GM21529 (cell line): ENCODE data around the gene TIAM2.
"Not testable (repeated sequence)": the region's sequence is repeated elsewhere in the genome, so short reads cannot be mapped to it uniquely, and the experiment has no call there.

Experiments used
- ATAC-seq: cut with Tn5 transposase; IDR thresholded peaks from one replicate; pipeline ENCODE4 v1.9.1; 2021; ENCODE audit not compliant: unreplicated experiment

TIAM2 gene

DNA sequence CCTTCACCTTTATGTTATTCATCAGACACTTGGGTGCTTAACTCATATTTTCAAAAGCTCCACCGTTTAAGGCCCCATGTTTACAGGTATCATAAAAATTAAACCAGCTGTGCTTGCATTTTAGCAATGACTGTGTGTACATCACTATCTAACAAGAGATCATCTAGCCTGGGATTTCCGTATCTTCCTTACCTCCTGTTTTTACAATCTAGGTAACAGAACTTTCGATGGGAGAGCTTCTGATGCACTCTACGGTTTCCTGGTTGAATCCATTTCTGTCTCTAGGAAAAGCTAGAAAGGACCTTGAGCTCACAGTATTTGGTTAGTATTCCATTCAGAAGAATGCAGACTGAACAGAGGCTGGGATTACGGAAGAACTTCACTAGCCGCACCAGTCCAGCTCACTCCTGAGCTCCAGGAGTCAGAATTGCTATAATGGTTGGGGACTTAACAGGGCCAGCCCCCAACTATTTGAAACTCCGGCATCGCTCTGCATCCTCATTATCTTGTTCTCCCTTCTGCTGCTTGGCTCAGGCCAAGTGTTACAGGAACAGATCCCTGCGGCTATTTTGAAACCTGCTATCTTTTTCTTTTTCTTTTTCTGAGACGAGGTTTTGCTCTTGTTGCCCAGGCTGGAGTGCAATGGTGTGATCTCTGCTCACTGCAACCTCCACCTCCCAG is 255.7 kb downstream of the TIAM2 start:
- no peak for ATAC-seq

GRCh38 chr6:155252581-155252980 is 257.5 kb downstream of the TIAM2 start:
- no peak for ATAC-seq

DNA sequence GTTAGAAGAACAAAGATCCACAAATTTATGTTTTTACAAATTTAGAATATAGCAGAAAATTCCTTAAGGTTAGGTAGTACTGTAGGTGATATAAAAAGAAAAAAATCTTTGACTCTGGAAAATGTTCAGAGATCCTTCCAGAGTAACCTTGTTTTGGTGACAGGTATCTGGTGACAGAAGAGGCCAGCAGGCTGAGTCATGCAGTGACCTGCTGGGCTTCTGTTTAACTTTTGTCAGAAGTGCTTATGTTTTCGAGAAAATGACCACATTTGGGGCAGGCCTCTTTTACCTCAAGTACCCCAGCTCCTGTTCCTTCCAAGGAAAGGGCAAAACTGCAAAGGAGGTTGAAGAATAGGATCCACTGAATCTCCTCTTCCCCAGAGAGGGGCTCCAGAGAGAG is 258.2 kb downstream of the TIAM2 start:
- no peak for ATAC-seq

GRCh38 chr6:155254139-155254538 is 259.0 kb downstream of the TIAM2 start:
- ATAC-seq, result no peak

GRCh38 chr6:155256122-155256795 is 261.1 kb downstream of the TIAM2 start:
- ATAC-seq, result no peak

DNA sequence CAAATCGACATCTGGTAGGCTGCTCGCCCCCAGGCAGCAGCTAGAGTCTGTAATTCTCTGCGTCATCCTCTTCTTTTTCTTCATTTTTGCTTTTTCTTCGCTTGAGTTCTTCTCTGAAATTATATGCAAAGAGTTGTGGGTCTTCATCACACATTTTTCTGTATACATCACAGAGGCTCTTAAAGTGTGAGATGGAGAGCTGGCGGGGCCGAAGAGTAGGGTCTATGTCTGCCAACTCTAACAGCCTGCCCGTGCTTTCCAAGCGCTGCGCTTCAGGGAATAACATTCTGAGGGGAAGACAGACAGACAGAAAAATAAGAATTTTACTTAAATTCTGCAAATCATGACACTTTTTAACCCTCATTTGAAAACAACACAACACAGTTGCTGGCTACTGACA is 262.7 kb downstream of the TIAM2 start:
- ATAC-seq, result no peak

- no peak for ATAC-seq
Measured at GRCh38 chr6:155259204-155259603, 264.1 kb downstream of the TIAM2 start.

DNA sequence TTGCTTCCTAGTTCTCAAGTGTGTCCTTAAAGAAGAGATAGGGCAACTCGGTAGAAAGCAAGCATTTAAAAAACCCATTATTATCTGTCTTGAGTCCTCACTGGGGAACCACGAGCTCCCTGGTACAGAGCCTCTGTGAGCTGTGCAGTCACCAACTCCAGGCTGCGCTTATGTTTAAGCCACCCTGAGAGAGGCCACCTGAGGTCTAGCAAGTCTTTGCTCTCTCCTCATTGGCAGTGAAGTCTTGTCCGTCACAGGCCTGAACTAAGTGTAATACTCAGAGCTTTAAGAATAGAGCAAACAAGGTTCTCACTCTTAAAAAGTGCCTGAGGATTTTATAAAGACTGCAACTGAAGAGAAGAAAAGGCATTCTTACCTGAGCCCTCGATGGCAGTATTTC is 264.8 kb downstream of the TIAM2 start:
- no peak for ATAC-seq

DNA sequence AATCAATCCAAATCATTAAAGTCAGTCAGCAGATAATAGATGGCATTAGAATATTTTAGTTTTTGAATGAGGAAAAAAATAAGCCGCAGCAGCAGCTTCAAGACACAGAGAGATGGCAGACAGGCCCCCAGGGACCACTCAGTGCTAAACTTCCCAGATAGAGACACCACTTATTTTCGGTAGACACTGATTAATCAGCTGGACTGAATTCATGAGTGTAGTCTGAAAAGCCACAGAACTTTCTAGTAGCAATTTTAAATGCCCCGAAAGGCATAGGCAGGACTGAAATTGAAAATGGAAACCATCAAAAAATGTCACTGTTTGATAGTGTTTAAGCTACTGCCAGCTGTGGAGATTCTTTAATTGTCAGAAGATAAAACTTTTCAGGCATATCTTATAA is 265.6 kb downstream of the TIAM2 start:
- ATAC-seq, result peak; percentile 60

DNA sequence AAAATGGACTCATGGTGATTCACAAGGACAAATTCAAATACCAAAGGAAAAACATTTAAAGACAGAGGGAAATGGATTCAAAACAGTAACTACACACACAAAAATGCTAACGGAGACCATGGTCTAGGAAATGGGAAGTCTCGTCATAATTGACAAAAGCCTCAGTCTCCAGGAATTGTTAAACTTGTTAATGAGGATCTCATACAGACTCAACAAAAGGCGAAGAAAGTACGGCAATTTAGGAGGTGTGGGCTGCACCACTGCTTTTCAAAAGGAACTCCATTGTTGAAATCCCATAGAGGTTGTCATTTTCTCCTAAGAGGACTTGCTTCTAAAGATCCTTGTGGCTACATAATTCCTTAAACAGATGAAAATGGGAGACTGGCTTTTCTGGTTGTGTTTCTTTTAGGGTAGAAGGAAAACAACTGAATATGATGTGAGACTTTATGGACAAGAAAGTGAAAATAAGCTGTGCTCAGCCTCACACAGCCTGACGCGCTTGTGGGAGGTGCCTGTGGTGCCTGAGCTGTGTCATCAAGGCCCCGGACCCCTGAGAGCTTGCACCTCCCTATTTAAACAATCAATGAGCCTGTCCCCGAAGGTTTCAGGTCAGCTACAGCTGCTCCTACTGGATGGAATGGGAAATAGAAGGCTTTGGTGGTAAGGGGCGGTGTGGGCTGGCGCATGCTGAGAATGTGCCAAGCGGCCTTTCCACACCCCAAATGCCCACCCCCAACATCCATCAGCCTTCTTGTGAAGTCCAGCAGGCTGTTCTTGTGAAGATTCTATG is 266.2 kb downstream of the TIAM2 start:
- ATAC-seq, result no peak

DNA sequence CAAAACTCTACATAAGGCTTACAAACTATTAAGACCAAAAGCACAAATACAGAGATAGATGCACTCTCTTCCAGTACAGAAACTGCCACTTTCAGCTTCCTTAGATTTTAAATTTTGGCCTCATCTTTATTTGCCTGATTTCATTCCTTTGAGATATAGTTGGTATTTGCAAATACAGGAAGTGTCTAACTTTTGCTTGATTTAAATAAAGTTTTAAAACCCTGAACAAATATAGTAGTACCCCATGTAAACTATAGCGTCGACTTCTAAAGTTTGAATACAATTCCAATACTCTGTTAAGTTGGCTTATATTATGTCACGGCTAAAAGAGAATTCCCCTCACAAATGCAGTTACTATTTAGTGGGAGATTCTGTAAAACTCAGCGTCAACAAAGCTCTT is 267.5 kb downstream of the TIAM2 start:
- no peak for ATAC-seq

DNA sequence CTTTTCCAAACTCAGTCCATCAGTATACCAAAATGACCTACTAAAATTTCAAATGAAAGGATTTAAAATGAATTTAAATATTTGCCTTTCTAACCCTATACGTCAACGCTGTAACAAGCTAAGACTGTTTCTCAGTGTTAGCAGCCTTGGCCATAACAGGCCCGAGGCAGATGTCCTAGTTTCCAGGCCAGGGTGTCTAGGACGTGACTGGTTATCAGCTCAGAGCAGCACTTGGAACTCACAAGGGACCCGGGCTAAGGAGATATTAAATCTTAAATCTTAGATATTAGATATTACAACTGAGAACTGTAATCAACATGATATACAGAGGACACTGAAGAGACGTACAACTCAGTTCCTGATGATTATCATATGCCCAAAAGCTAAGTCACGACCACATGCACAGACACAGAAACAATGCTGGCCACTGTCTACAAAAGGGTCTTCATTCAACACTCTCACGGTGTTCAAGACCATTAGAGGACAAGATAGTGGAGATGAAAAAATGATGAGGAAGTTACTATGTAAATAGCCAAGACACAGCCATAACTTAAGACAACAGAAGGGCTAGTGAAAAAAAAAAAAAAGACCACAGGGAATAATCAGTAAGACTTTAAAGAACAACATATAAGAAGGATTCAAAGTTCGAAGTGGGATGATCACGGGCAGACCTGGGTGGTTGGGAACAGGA is 268.4 kb downstream of the TIAM2 start, which contains the start of gene CLDN20:
CLDN20 (plus strand) TSS at position 641 of the 691 bp plus-strand sequence. CDS start 11,707 bp downstream, outside the sequence.
- ATAC-seq, result no peak

DNA sequence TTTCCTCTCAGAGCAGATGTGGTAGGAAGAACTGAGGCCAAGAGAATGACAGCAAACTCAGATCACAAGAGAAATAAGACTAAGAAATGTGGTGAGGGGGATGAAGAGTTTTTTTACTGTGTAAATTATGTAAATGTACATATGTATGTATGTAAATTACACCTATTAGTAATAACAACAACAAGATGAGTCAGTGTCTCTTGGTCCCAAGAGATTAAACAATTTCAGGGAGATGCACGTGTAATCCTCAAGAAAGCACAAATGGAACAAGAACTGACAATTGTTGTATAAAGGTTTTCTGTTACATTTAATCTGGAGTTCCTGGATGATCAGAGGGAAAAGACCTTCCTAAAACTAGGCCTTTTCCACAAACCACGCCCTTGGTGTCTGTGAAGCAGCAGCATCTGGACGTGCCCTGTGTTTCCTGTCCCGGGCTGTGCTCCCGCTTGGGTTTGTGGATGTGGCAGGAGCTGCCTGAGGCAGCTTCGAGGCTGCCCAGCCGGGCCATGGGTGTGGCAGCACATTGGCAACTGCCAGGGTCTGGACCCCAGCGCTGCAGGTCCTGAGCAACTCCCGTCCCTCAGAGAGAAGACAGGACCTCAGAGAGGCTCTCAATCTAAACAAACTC is 269.7 kb downstream of the TIAM2 start:
- no peak for ATAC-seq

GRCh38 chr6:155265843-155266535 is 270.9 kb downstream of the TIAM2 start:
- no peak for ATAC-seq

GRCh38 chr6:155267411-155267810 is 272.3 kb downstream of the TIAM2 start:
- ATAC-seq, result no peak

- not testable (repeated sequence) for ATAC-seq
Measured at GRCh38 chr6:155268088-155268867, 273.2 kb downstream of the TIAM2 start.

GRCh38 chr6:155269765-155270164 is 274.6 kb downstream of the TIAM2 start:
- no peak for ATAC-seq

- no peak for ATAC-seq
Measured at GRCh38 chr6:155270561-155271091, 275.5 kb downstream of the TIAM2 start.

GRCh38 chr6:155271145-155271544 is 276.0 kb downstream of the TIAM2 start:
- ATAC-seq, result no peak
